Stimulated activated CD8-positive, alpha-beta memory T cell treated with anti-CD3 and anti-CD28 coated beads, Interleukin-7, amount 100 ng/mL, for 24 hours (primary cell): ENCODE data around the gene MYO6.
"Not testable (repeated sequence)": the region's sequence is repeated elsewhere in the genome, so short reads cannot be mapped to it uniquely, and the experiment has no call there.

Source experiments
- DNase-seq: peaks from one replicate; pipeline ENCODE4 v3.0.0-alpha.2; 2020; ENCODE audit warnings: low read depth

MYO6 gene

GRCh38 chr6:75893058-75893775 is 144.2 kb downstream of the MYO6 start:
- DNase-seq = no peak

- no peak for DNase-seq
These were observed 144.7 kb downstream of the MYO6 start for GRCh38 chr6:75893776-75894152.

- no peak for DNase-seq
These were observed 147.5 kb downstream of the MYO6 start for GRCh38 chr6:75896526-75896925.

GRCh38 chr6:75900216-75900615 is 151.2 kb downstream of the MYO6 start:
- DNase-seq = not testable (repeated sequence)

- not testable (repeated sequence) for DNase-seq
These were observed 156.1 kb downstream of the MYO6 start for GRCh38 chr6:75905129-75905528.

GRCh38 chr6:75906871-75907270 is 157.8 kb downstream of the MYO6 start:
- DNase-seq = no peak

GRCh38 chr6:75907444-75907843 is 158.4 kb downstream of the MYO6 start:
- no peak for DNase-seq

GRCh38 chr6:75913040-75913439 is 164.0 kb downstream of the MYO6 start:
- DNase-seq = no peak

- DNase-seq = no peak
These were observed 173.2 kb downstream of the MYO6 start for GRCh38 chr6:75922226-75922625.

GRCh38 chr6:75926293-75927168 is 177.5 kb downstream of the MYO6 start:
- no peak for DNase-seq

- no peak for DNase-seq
These were observed 182.1 kb downstream of the MYO6 start for GRCh38 chr6:75931011-75931680.

- no peak for DNase-seq
These were observed 183.0 kb downstream of the MYO6 start for GRCh38 chr6:75932067-75932466.

GRCh38 chr6:75933387-75933975 is 184.4 kb downstream of the MYO6 start:
- DNase-seq = no peak

GRCh38 chr6:75934643-75935472 is 185.8 kb downstream of the MYO6 start:
- DNase-seq = no peak

- no peak for DNase-seq
These were observed 186.4 kb downstream of the MYO6 start for GRCh38 chr6:75935473-75935793.

GRCh38 chr6:75936682-75937081 is 187.6 kb downstream of the MYO6 start:
- DNase-seq = no peak

GRCh38 chr6:75937846-75938245 is 188.8 kb downstream of the MYO6 start:
- DNase-seq = no peak

GRCh38 chr6:75940564-75940963 is 191.5 kb downstream of the MYO6 start:
- no peak for DNase-seq

- DNase-seq = no peak
These were observed 192.5 kb downstream of the MYO6 start for GRCh38 chr6:75941509-75941908.

GRCh38 chr6:75943381-75943780 is 194.3 kb downstream of the MYO6 start:
- no peak for DNase-seq

GRCh38 chr6:75946146-75946831 is 197.2 kb downstream of the MYO6 start:
- DNase-seq = no peak
